H1 (cell line): ENCODE results near the gene MCM8. TPM values are rescaled to one million over a fixed set of nuclear protein-coding genes. Genes with fewer than 3 reads are reported as not detected.
A peak's percentile ranks its signal among the peaks of the same experiment; 100 is the strongest.

Experiments used
- CTCF ChIA-PET: fragments of 300-600 bp; sonication (Branson Sonifier 250); formaldehyde crosslinking; loops from one replicate; lab custom pipeline; 2021; ENCODE audit not compliant: partially characterized antibody; lab: Charles Lee
- POLR2A ChIA-PET: fragments of 300-600 bp; sonication (Branson Sonifier 250); formaldehyde crosslinking; loops from one replicate; lab custom pipeline; 2021; ENCODE audit warnings: inconsistent platforms; ENCODE audit not compliant: partially characterized antibody; lab: Charles Lee
- DNase-seq, 2 experiments: peaks; one replicate each; pipeline versions ENCODE4 v3.0.0 to v3.0.0-alpha.2; 2010 to 2022; ENCODE audit warnings: low spot score in 2 of 2, low read depth in 1 of 2, mixed read lengths in 1 of 2
- FAIRE-seq: peaks from 2 replicates; lab custom pipeline; 2011; peaks lifted over from hg19 to GRCh38; lab: Jason Lieb, UNC
- H2AFZ ChIP-seq: 2 replicates; pipeline ENCODE4 v1.8.1; 2012; ENCODE audit warnings: low read length, inconsistent platforms
- H2AK5ac ChIP-seq: 2 replicates; pipeline ENCODE4 v1.6.1; 2013; ENCODE audit warnings: low read depth, low read length
- H2BK120ac ChIP-seq: replicated peaks from 2 replicates; pipeline ENCODE3; 2013; ENCODE audit warnings: low read depth, low read length, inconsistent platforms
- H2BK12ac ChIP-seq: 2 replicates; pipeline ENCODE4 v1.6.1; 2013; ENCODE audit warnings: low read depth, low read length
- H2BK15ac ChIP-seq: 2 replicates; pipeline ENCODE4 v1.6.1; 2013; ENCODE audit warnings: low read length
- H2BK20ac ChIP-seq: 2 replicates; pipeline ENCODE4 v1.6.1; 2013; ENCODE audit warnings: low read length
- H2BK5ac ChIP-seq: 2 replicates; pipeline ENCODE4 v1.6.1; 2013; ENCODE audit warnings: low read depth, low read length
- H3K14ac ChIP-seq: 2 replicates; pipeline ENCODE4 v1.6.1; 2013; ENCODE audit warnings: inconsistent platforms; ENCODE audit not compliant: insufficient read length
- H3K18ac ChIP-seq: 2 replicates; pipeline ENCODE4 v1.6.1; 2013; ENCODE audit warnings: low read length; ENCODE audit errors: extremely low read depth
- H3K23ac ChIP-seq: 2 replicates; pipeline ENCODE4 v1.6.1; 2013; ENCODE audit warnings: inconsistent platforms; ENCODE audit not compliant: insufficient read length
- H3K23me2 ChIP-seq: 2 replicates; pipeline ENCODE4 v1.6.1; 2013; ENCODE audit warnings: low read depth, low read length
- H3K27ac ChIP-seq: 2 replicates; pipeline ENCODE4 v1.6.1; 2011; ENCODE audit warnings: low read depth, low read length, inconsistent platforms
- H3K27me3 ChIP-seq, 4 experiments: replicated peaks in 1 of 4; 1 replicate in 1 of 4; 2 replicates in 3 of 4; pipeline versions ENCODE4 v1.6.1 to v1.8.1; 2011 to 2013; ENCODE audit warnings: low read length in 3 of 4, mild to moderate bottlenecking in 3 of 4, inconsistent platforms in 2 of 4, mixed read lengths in 2 of 4, moderate library complexity in 1 of 4; ENCODE audit not compliant: control insufficient read depth in 3 of 4, insufficient read depth in 3 of 4; ENCODE audit errors: extremely low read depth in 1 of 4
- H3K36me3 ChIP-seq, 4 experiments: 2 replicates each; pipeline versions ENCODE4 v1.6.1 to v1.8.1; 2011 to 2013; ENCODE audit warnings: mild to moderate bottlenecking in 4 of 4, low read length in 3 of 4, moderate library complexity in 2 of 4, control low read depth in 1 of 4, inconsistent platforms in 1 of 4; ENCODE audit not compliant: insufficient read depth in 4 of 4, control insufficient read depth in 2 of 4
- H3K4ac ChIP-seq: replicated peaks from 2 replicates; pipeline ENCODE3; 2013; ENCODE audit warnings: low read length, low read depth, mixed read lengths, inconsistent platforms; ENCODE audit not compliant: insufficient read length
- H3K4me1 ChIP-seq, 4 experiments: replicated peaks in 1 of 4; 1 replicate in 1 of 4; 2 replicates in 3 of 4; pipeline versions ENCODE4 v1.6.1 to v1.8.1; 2011 to 2013; ENCODE audit warnings: low read length in 3 of 4, inconsistent platforms in 2 of 4, mixed read lengths in 1 of 4; ENCODE audit not compliant: insufficient read depth in 4 of 4, control insufficient read depth in 3 of 4
- H3K4me2 ChIP-seq, 2 experiments: 2 replicates each; pipeline versions ENCODE4 v1.6.1 to v1.8.1; 2011 to 2013; ENCODE audit warnings: low read depth in 2 of 2, low read length in 2 of 2, control low read depth in 1 of 2, inconsistent platforms in 1 of 2, mild to moderate bottlenecking in 1 of 2; ENCODE audit not compliant: insufficient read depth in 1 of 2
- H3K4me3 ChIP-seq, 4 experiments: fragments of 200-600, 300-600 bp in 1 of 4; sonication (generic), shearing (Covaris generic), sonication (Bioruptor Twin) in 1 of 4; 2 replicates each; pipeline versions ENCODE4 v1.5.1 to v1.8.1; 2011 to 2016; ENCODE audit warnings: low read length in 4 of 4, low read depth in 3 of 4, control low read depth in 2 of 4, inconsistent platforms in 2 of 4, mild to moderate bottlenecking in 2 of 4, mixed read lengths in 1 of 4, moderate library complexity in 1 of 4; ENCODE audit not compliant: insufficient read depth in 2 of 4; ENCODE audit errors: extremely low read depth in 1 of 4
- H3K56ac ChIP-seq: replicated peaks from 2 replicates; pipeline ENCODE3; 2013; ENCODE audit warnings: low read depth, mild to moderate bottlenecking, mixed read lengths, low read length, inconsistent platforms; ENCODE audit not compliant: insufficient read length
- H3K79me1 ChIP-seq: 2 replicates; pipeline ENCODE4 v1.6.1; 2013; ENCODE audit warnings: low read depth, low read length, control low read depth
- H3K79me2 ChIP-seq, 2 experiments: 2 replicates each; pipeline versions ENCODE4 v1.6.1 to v1.8.1; 2012 to 2013; ENCODE audit warnings: low read length in 2 of 2, mild to moderate bottlenecking in 2 of 2, inconsistent platforms in 1 of 2; ENCODE audit not compliant: insufficient read depth in 2 of 2, control insufficient read depth in 1 of 2
- H3K9ac ChIP-seq, 4 experiments: replicated peaks in 1 of 4; 1 replicate in 1 of 4; 2 replicates in 3 of 4; pipeline versions ENCODE4 v1.6.1 to v1.8.1; 2011 to 2013; ENCODE audit warnings: low read depth in 3 of 4, low read length in 3 of 4, control low read depth in 2 of 4, mild to moderate bottlenecking in 2 of 4, moderate library complexity in 2 of 4, inconsistent platforms in 1 of 4; ENCODE audit errors: extremely low read depth in 1 of 4
- H3K9me3 ChIP-seq, 2 experiments: 2 replicates each; pipeline versions ENCODE4 v1.6.1 to v1.8.1; 2012 to 2013; ENCODE audit warnings: mild to moderate bottlenecking in 2 of 2, moderate library complexity in 2 of 2, control low read depth in 1 of 2, inconsistent platforms in 1 of 2, low read depth in 1 of 2, low read length in 1 of 2, mixed read lengths in 1 of 2; ENCODE audit not compliant: insufficient read depth in 2 of 2
- H4K20me1 ChIP-seq, 2 experiments: replicated peaks in 1 of 2; 2 replicates each; pipeline versions ENCODE3 to v1.8.1; 2011 to 2013; ENCODE audit warnings: inconsistent platforms in 2 of 2, low read length in 2 of 2, mild to moderate bottlenecking in 1 of 2; ENCODE audit not compliant: insufficient read depth in 2 of 2, control insufficient read depth in 1 of 2
- H4K5ac ChIP-seq: 2 replicates; pipeline ENCODE4 v1.6.1; 2013; ENCODE audit warnings: low read length, low read depth, mixed read lengths, inconsistent platforms; ENCODE audit not compliant: insufficient read length
- H4K8ac ChIP-seq: 2 replicates; pipeline ENCODE4 v1.8.0; 2013; ENCODE audit warnings: mild to moderate bottlenecking, moderate library complexity, low read length, inconsistent platforms; ENCODE audit not compliant: insufficient read depth; ENCODE audit errors: extremely low read depth
- H4K91ac ChIP-seq: replicated peaks from 2 replicates; pipeline ENCODE3; 2013; ENCODE audit warnings: low read length, mixed read lengths, inconsistent platforms; ENCODE audit not compliant: insufficient read length
- CBX5 ChIP-seq: fragments of 300-800, 300-1000 bp; sonication (generic); IDR thresholded peaks from 2 replicates; pipeline ENCODE4 v1.7.1; 2016; ENCODE audit warnings: antibody characterized with exemption, low read length, low read depth
- CREB1 ChIP-seq: IDR thresholded peaks from 2 replicates; pipeline ENCODE4 v1.6.1; 2012; ENCODE audit warnings: inconsistent platforms
- EGR1 ChIP-seq: IDR thresholded peaks from 2 replicates; pipeline ENCODE4 v1.6.1; 2011; ENCODE audit warnings: low read depth, low read length, borderline replicate concordance
- POLR2A ChIP-seq, 2 experiments: IDR thresholded peaks; 1 replicate in 1 of 2; 2 replicates in 1 of 2; pipeline ENCODE4 v1.6.1; 2011; ENCODE audit warnings: low read depth in 2 of 2, low read length in 2 of 2, mild to moderate bottlenecking in 2 of 2; ENCODE audit errors: control extremely low read depth in 1 of 2
- SP2 ChIP-seq: IDR thresholded peaks from 2 replicates; pipeline ENCODE4 v1.6.1; 2012; ENCODE audit warnings: mild to moderate bottlenecking, low read length, inconsistent platforms
- SP4 ChIP-seq: IDR thresholded peaks from 2 replicates; pipeline ENCODE4 v1.6.1; 2012; ENCODE audit warnings: low read length, inconsistent platforms
- WGBS, 2 experiments: shearing (Covaris generic) in 1 of 2; methylation state at CpG; one replicate each; pipeline versions ENCODE4 v1.1.6 to v1.1.7; 2013 to 2015; ENCODE audit warnings: low lambda C conversion rate in 2 of 2, mixed read lengths in 2 of 2, inconsistent platforms in 1 of 2, low coverage in 1 of 2, missing lambda C conversion rate in 1 of 2; ENCODE audit not compliant: insufficient replicate concordance in 2 of 2, insufficient coverage in 1 of 2, insufficient read length in 1 of 2; ENCODE audit errors: extremely low coverage in 1 of 2, missing lambda C conversion rate in 1 of 2; 5-methylcytosine and 5-hydroxymethylcytosine counted together
- polyA plus RNA-seq, 7 experiments: library from polyadenylated mRNA; depleted of rRNA in 3 of 7; stranded (reverse) in 5 of 7; unstranded in 2 of 7; fragments of >200 nt in 5 of 7; fragments of 200-250 nt in 2 of 7; gene quantifications; 1 replicate in 5 of 7; 2 replicates in 1 of 7; 4 replicates in 1 of 7; pipeline versions ENCODE4 v1.2.1 to v1.2.3, GENCODE V29; 2011 to 2013; ENCODE audit warnings: missing spikeins in 2 of 7, mixed read lengths in 2 of 7
- total RNA-seq: library from RNA; stranded (reverse); fragmentation: NEBNext Ultra II Directional; extraction: Animal tissue kit (Norgen Biotek cat#: 25700); gene quantifications from 2 replicates; pipeline ENCODE4 v1.2.1, GENCODE V29; 2021

The MCM8 gene
- total and polyA plus RNA-seq, 2 of the 8 experiments (the other 6 are each of a cell fraction or from before 2014, with no cell fraction given), result 7.1 to 31.9 TPM

- DNase-seq, result no peak
- Histone ChIP-seq H3K27me3 (no peaks in the 10 kb centered on the region), H4K8ac (no peak overlapping the region), H3K4me1 (no peaks in the 10 kb centered on the region), H3K27ac (no peak overlapping the region), H3K23me2 (no peaks in the 10 kb centered on the region), H3K79me1 (peaks cover 2% of the 10 kb centered on the region; the same call in 1 of the 2 replicates), H3K23ac (no peak overlapping the region), H2BK12ac (no peak overlapping the region), H2AFZ (no peak overlapping the region), H4K20me1 (peaks cover 0 to 2% of the 10 kb centered on the region in 2 experiments), H4K5ac (no peak overlapping the region), H3K36me3 (peaks cover 2 to 37% (median 8%) of the 10 kb centered on the region in 4 experiments; a peak in 6 of 8 replicates), H3K18ac (no peak overlapping the region), H2BK20ac (no peak overlapping the region), H4K91ac (no peak overlapping the region), H3K4me2 (no peak overlapping the region), H3K56ac (no peak overlapping the region), H3K79me2 (no peaks in the 10 kb centered on the region), H2BK5ac (no peak overlapping the region), H3K14ac (no peak overlapping the region), H3K9me3 (no peaks in the 10 kb centered on the region), H3K4ac (no peak overlapping the region), H3K4me3 (no peak overlapping the region), H2AK5ac (no peak overlapping the region), H2BK120ac (no peak overlapping the region)
- POLR2A ChIA-PET, result no interaction called here
- CTCF ChIA-PET, result interaction anchor here (0.6 to 2.7 kb wide), 7 partner anchors 8 to 468 kb away, joined by 3 to 10 read pairs (median 4); no protein-coding TSS in a partner anchor
- 94% methylated on average over 1 of the region's 1 CpG; no CpG with 5 or more reads in 1 of the 2 experiments for WGBS, 2 experiments
- no peak for TF ChIP-seq POLR2A (IDR thresholded peaks at IDR 0.05; ENCODE audit: control extremely low read depth in 1 of 2, low read depth in 2 of 2, low read length in 2 of 2)
- no peak for TF ChIP-seq SP4
- TF ChIP-seq EGR1, result no peak
- no peak for TF ChIP-seq CREB1
- no peak for TF ChIP-seq SP2
- TF ChIP-seq CBX5, result no peak
- TF ChIP-seq, all 59 proteins: peak for 0
- H3K9ac ChIP-seq, result no peak overlapping the region
- no peak overlapping the region for H2BK15ac ChIP-seq
- peak; percentile 69 for FAIRE-seq
Observed at GRCh38 chr20:5996765-5997164, 46.3 kb downstream of the MCM8 start.
